Cardiac ventricle fibroblast (primary cell): ENCODE results near the gene MAP6D1. TPM values are rescaled to one million over a fixed set of nuclear protein-coding genes. Genes with fewer than 3 reads are reported as not detected.

Source experiments
- total RNA-seq: library from RNA; depleted of rRNA; stranded (reverse); fragments of >200 nt; gene quantifications from 2 replicates; pipeline ENCODE4 v1.2.3, GENCODE V29; 2015

The MAP6D1 gene
- total RNA-seq: 2.6 and 2.7 TPM in 2 replicates

DNA sequence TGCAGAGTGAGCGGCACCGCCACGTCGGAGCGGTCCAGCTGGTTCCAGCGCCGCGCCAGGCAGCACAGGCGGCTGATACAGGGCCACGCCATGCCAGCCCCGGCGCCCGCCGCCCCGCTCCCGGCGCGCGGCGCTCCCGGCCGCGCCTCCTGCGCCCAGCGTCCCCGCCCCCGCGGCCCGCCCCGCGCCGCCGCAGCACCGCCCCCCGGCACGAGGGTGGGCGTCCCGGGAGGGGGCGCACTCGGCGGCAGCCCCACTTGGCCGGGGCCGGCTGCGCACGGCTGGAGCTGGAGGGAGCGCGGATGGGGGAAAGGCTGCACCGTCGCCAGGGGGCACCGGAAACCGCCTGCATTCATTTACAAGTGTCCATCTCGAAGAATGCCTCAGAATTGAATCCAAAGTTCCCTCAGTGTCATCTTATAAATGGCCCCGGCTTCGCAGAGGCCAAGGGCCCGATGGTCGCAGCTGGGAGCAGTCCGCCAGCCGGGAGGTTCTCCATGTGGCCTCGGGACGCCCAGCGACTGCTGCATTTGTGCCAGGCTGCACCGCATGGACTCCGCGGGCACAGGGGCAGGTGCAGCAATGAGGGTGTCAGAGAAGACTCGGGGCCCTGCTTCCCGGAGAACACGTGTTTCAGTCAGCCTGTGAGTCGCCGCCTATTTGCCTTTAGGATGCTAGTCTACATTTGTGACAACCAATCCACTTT lies at the start of gene MAP6D1:
TSS of gene MAP6D1 (minus strand) at position 122 of the 706 bp plus-strand sequence. CDS start at position 92, 30 bp downstream.

Other genes starting within 250 kb of the MAP6D1 start
- gene KLHL24, start 190.0 kb downstream of the MAP6D1 start, total RNA-seq: 24.8 and 49.4 TPM in 2 replicates
- gene YEATS2, start 127.8 kb downstream of the MAP6D1 start, total RNA-seq: 22.2 and 29.1 TPM in 2 replicates
- 26.4 and 44.7 TPM in 2 replicates for gene PARL, start 59.3 kb upstream of the MAP6D1 start, total RNA-seq
- 9.8 and 11.0 TPM in 2 replicates for gene ABCC5, start 192.3 kb upstream of the MAP6D1 start, total RNA-seq
- gene HTR3D, start 206.2 kb upstream of the MAP6D1 start, total RNA-seq: not detected in 2 replicates
- gene HTR3C, start 227.5 kb upstream of the MAP6D1 start, total RNA-seq: not detected in 2 replicates